PFSK-1 (cell line): Measurements from ENCODE around the gene CPA4.

ENCODE experiments used
- FOXP2 ChIP-seq: optimal IDR thresholded peaks from 2 replicates; pipeline ENCODE3; 2011; ENCODE audit warnings: borderline replicate concordance, control low read depth, inconsistent platforms; ENCODE audit not compliant: insufficient read depth; ENCODE audit errors: extremely low read length, extremely low read depth
- POLR2AphosphoS5 ChIP-seq: IDR thresholded peaks from 2 replicates; pipeline ENCODE4 v1.6.1; 2012; ENCODE audit warnings: low read depth, mild to moderate bottlenecking, control low read depth, low read length, moderate library complexity
- REST ChIP-seq, 2 experiments: IDR thresholded peaks; 2 replicates each; pipeline versions ENCODE4 v1.6.1 to v1.8.0; 2011 to 2012; ENCODE audit warnings: low read depth in 2 of 2, low read length in 2 of 2, control low read depth in 1 of 2, inconsistent platforms in 1 of 2, mild to moderate bottlenecking in 1 of 2, moderate library complexity in 1 of 2; ENCODE audit not compliant: insufficient read depth in 1 of 2
- SIN3A ChIP-seq: IDR thresholded peaks from 2 replicates; pipeline ENCODE4 v1.6.1; 2012; ENCODE audit warnings: mild to moderate bottlenecking, low read length, moderate library complexity, borderline replicate concordance; ENCODE audit not compliant: insufficient read depth
- TAF1 ChIP-seq: IDR thresholded peaks from 2 replicates; pipeline ENCODE4 v1.6.1; 2012; ENCODE audit warnings: low read length, control low read depth, borderline replicate concordance; ENCODE audit not compliant: insufficient read depth

Gene CPA4

GRCh38 chr7:130305433-130306042 is 12.6 kb downstream of the CPA4 start:
- TF ChIP-seq POLR2AphosphoS5 (no peak), SIN3A (no peak), TAF1 (no peak), FOXP2 (no peak), REST (IDR thresholded peaks at IDR 0.05; ENCODE audit: insufficient read depth in 1 of 2, low read depth in 2 of 2, low read length in 2 of 2) (no peak)

DNA sequence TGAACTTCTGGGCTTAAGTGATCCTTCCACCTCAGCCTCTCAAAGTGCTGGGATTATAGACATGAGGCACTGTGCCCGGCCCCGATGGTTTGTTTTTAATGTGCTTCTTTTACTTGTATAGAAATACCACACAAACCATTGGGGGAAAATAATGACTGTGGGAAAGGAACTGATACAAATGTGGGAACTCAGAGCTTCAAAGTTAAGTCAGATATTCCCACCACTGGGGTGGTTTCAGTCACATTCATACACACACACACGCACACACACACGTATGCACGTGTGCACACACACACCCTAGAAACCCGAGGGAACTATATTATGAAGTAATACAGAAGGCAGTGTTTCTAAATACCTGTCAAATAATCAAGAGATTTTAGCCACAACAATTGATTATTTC is 17.0 kb downstream of the CPA4 start:
- TF ChIP-seq TAF1 = no peak
- TF ChIP-seq POLR2AphosphoS5 = no peak
- no peak for TF ChIP-seq REST (IDR thresholded peaks at IDR 0.05; ENCODE audit: insufficient read depth in 1 of 2, low read depth in 2 of 2, low read length in 2 of 2)
- no peak for TF ChIP-seq FOXP2
- TF ChIP-seq SIN3A = no peak

GRCh38 chr7:130314305-130314704 is 21.3 kb downstream of the CPA4 start:
- TF ChIP-seq FOXP2 (no peak), REST (IDR thresholded peaks at IDR 0.05; ENCODE audit: insufficient read depth in 1 of 2, low read depth in 2 of 2, low read length in 2 of 2) (no peak; a peak in 1 of 4 replicates), SIN3A (no peak), POLR2AphosphoS5 (no peak), TAF1 (no peak)

DNA sequence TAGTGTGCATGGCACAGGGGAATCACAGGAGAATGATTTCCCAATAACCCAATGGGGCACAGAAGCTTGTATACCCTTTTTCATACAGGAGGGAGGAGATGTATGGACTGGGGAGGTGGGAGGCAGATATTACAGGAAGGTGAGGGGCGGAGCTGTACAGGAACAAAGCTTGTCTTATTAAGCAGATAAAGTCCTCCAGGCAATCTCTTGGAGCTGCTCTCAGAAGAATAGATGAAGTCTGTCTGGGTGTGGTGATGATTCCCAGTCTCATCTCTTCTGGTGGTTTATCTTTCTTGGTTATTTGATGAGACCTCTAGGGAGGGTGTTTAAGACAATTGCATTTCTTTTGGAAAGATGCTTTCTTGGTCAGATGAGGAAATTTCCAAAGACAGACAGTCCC is 26.6 kb downstream of the CPA4 start:
- no peak for TF ChIP-seq POLR2AphosphoS5
- TF ChIP-seq SIN3A = no peak
- TF ChIP-seq REST (IDR thresholded peaks at IDR 0.05; ENCODE audit: insufficient read depth in 1 of 2, low read depth in 2 of 2, low read length in 2 of 2) = no peak
- no peak for TF ChIP-seq FOXP2
- TF ChIP-seq TAF1 = no peak

DNA sequence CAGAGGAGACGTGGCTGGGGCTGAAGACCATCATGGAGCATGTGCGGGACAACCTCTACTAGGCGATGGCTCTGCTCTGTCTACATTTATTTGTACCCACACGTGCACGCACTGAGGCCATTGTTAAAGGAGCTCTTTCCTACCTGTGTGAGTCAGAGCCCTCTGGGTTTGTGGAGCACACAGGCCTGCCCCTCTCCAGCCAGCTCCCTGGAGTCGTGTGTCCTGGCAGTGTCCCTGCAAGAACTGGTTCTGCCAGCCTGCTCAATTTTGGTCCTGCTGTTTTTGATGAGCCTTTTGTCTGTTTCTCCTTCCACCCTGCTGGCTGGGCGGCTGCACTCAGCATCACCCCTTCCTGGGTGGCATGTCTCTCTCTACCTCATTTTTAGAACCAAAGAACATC is 29.7 kb downstream of the CPA4 start:
- TF ChIP-seq TAF1 (no peak), FOXP2 (no peak), SIN3A (no peak), POLR2AphosphoS5 (no peak), REST (IDR thresholded peaks at IDR 0.05; ENCODE audit: insufficient read depth in 1 of 2, low read depth in 2 of 2, low read length in 2 of 2) (no peak)
